Forelimb muscle (tissue), 1 donor: ENCODE results near the gene LRRC4B. TPM values are rescaled to one million over a fixed set of nuclear protein-coding genes. Genes with fewer than 3 reads are reported as not detected.
"Not testable (repeated sequence)": the region's sequence is repeated elsewhere in the genome, so short reads cannot be mapped to it uniquely, and the experiment has no call there.

Experiments used
- DNase-seq: peaks from one replicate; pipeline ENCODE4 v3.0.0-alpha.2; 2013; ENCODE audit warnings: low read depth
- polyA plus RNA-seq: library from polyadenylated mRNA; unstranded; fragments of 120-200 nt; gene quantifications from one replicate; pipeline ENCODE4 v1.2.1, GENCODE V29; 2013; ENCODE audit not compliant: insufficient read length

Gene LRRC4B
- polyA plus RNA-seq, 1 donor = 8.5 TPM

GRCh38 chr19:50553134-50553703, 15.0 kb downstream of the LRRC4B start:
- no peak for DNase-seq

- no peak for DNase-seq
These were observed 15.7 kb downstream of the LRRC4B start for GRCh38 chr19:50552540-50552939.

- no peak for DNase-seq
These were observed 16.5 kb downstream of the LRRC4B start for GRCh38 chr19:50551715-50552187.

- no peak for DNase-seq
These were observed 17.1 kb downstream of the LRRC4B start for GRCh38 chr19:50551034-50551714.

GRCh38 chr19:50550594-50550966, 17.7 kb downstream of the LRRC4B start:
- DNase-seq = no peak

- DNase-seq = no peak
These were observed 18.2 kb downstream of the LRRC4B start for GRCh38 chr19:50549927-50550593.

GRCh38 chr19:50549059-50549926, 18.9 kb downstream of the LRRC4B start:
- DNase-seq = no peak

GRCh38 chr19:50548191-50549058, 19.8 kb downstream of the LRRC4B start:
- no peak for DNase-seq

GRCh38 chr19:50547385-50548190, 20.6 kb downstream of the LRRC4B start:
- no peak for DNase-seq

GRCh38 chr19:50546527-50547221, 21.6 kb downstream of the LRRC4B start:
- DNase-seq = no peak

GRCh38 chr19:50542943-50543342, 25.3 kb downstream of the LRRC4B start:
- DNase-seq = no peak

GRCh38 chr19:50537769-50538230, 30.4 kb downstream of the LRRC4B start:
- no peak for DNase-seq

- DNase-seq = no peak
These were observed 30.9 kb downstream of the LRRC4B start for GRCh38 chr19:50537306-50537685.

- no peak for DNase-seq
These were observed 31.5 kb downstream of the LRRC4B start for GRCh38 chr19:50536662-50537305.

GRCh38 chr19:50535672-50536187, 32.5 kb downstream of the LRRC4B start:
- no peak for DNase-seq

GRCh38 chr19:50534478-50534877, 33.8 kb downstream of the LRRC4B start:
- no peak for DNase-seq

GRCh38 chr19:50532952-50533351, 35.3 kb downstream of the LRRC4B start:
- DNase-seq = no peak

GRCh38 chr19:50531171-50531612, 37.0 kb downstream of the LRRC4B start:
- no peak for DNase-seq

GRCh38 chr19:50528052-50528451, 40.2 kb downstream of the LRRC4B start:
- DNase-seq = not testable (repeated sequence)
